GM12872 (cell line): ENCODE results near the gene HOXA11.

Experiments used
- TF ChIP-seq, protein P1 (sequence below): IDR thresholded peaks from 3 replicates; pipeline ENCODE4 v1.5.1; 2011; ENCODE audit warnings: low read depth, mild to moderate bottlenecking, low read length, moderate library complexity; ENCODE audit not compliant: insufficient read depth

HOXA11 gene

DNA sequence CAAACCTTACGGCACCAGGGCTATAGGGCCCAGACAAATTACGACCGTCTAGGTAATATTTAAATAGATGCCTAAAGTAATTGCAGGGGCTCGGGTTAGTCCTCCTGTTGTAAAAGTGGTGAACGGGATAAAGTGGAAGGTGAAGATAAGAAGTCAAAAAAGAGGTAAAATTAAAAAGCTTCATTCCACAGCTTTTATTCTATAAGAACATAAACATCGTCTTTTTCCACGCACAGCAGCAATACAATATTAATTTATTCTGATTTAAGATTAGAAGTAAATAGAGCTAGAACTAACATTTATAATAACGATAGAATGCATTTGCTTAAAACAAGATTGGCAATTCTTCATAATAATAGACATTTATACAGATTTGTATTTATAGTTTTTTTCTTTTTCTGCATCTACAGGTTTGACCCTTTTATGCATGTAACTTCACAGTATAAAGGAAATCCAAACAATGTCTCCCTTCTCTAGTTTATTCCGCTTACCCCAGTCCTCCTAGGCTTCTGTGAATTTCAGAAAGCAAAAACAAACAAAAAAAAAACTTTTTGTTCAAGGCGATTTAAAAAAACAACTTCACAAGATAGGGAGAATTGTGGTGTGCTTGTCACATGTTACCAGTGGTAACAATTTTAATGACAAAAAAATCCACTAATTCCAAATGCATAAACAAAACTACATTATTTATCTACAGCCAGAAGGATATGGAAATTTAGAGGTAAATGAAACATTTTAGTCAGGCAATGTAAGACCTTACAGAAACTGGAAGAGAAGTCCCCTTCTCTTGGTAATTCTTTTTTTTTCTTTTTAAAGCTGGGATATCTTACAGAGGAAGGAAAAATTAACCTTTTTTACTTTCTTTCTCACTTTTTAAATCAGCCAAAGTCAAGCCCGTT lies 14.4 kb downstream of the HOXA11 start:
- TF ChIP-seq, protein P1, sequence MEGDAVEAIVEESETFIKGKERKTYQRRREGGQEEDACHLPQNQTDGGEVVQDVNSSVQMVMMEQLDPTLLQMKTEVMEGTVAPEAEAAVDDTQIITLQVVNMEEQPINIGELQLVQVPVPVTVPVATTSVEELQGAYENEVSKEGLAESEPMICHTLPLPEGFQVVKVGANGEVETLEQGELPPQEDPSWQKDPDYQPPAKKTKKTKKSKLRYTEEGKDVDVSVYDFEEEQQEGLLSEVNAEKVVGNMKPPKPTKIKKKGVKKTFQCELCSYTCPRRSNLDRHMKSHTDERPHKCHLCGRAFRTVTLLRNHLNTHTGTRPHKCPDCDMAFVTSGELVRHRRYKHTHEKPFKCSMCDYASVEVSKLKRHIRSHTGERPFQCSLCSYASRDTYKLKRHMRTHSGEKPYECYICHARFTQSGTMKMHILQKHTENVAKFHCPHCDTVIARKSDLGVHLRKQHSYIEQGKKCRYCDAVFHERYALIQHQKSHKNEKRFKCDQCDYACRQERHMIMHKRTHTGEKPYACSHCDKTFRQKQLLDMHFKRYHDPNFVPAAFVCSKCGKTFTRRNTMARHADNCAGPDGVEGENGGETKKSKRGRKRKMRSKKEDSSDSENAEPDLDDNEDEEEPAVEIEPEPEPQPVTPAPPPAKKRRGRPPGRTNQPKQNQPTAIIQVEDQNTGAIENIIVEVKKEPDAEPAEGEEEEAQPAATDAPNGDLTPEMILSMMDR = no peak

DNA sequence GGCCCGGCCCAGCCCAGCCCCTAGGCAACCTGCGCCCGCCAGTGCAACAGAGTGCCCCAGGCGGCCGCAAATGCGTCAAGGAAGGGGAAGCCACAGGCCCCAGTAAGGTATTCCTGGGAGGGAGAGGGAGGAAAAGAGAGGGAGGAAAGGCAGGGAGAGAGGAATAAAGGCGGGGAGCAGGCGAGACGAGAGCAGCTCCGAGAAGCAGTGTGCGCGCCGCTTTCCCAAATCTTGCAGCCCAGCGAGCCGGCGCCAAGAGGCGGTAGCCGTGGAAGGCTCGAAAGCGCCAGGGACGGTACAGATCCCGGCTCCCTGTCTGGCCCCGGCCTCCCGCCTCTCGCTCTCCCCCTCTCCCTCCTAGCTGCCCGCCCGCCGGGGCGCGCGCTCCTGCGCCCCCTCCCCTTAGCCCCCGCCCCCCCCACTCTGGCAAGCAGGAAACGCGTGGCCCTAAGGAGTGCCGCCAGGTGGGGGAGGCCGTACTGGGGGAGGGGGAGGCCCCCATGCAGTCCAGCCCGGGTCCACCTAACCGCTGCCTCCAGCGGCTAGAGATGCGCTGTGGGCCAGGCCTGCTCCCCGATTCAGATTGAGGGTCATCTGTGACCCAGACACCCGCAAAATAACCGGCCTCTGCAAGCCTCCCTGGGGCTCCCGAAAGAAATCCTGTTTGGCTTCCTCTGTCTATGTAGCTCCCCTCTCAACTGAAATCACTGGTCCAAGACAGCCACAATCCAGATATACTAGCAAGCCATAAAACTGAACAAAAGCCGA lies 15.2 kb downstream of the HOXA11 start:
- TF ChIP-seq, protein P1 = no peak

DNA sequence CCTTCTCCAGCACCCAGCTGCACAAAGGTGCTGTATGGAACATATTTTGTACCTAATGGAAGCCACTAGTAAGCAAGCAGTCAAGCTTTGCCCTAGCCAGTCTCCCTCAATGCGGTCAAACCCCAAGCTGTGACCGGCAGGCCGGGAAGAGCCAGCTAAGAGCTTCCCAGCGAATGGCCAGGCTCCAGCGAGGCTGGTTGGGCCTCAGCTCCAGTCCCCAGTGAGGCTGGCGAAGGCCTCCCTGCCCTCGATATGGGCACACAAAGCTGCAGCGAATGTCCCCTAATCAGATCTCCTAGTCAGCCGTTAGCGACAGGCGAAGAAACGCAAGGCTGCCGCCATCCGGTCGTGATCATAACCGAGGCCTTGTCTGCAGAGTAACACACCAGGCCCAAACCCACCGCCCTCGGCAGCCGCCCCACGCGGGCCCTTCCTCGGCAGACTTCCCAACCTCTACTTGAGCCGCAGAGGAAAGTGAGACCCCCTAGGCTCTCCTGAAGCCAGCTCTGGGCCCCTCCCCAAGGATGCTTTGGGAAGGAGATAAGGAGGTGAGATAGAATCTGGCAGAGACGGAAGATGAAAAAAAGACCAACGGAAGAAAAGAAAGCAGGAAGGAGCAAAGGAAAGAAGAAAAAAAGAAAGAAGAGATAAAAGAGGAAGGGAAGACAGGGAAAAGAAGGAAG lies 16.6 kb downstream of the HOXA11 start:
- TF ChIP-seq, protein P1 = 0 out of 3 replicates have a peak, but pooled peaks have one; percentile 6

DNA sequence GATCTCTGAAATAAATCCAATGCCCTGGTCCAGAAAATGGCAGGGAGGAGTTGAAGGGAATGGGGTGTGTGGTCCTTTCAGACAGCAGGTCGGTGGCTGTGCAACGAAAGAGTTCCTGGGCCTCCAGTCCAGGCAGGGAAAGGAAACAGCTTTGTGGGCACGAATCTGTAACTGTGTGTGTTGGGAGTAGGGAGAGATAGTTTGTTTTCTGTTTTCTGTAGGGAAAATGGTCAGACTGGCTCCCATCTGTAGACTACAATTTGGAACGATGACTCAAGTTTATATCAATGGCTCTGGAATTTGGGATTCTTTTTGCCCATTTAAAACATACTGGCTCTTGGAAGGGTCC lies 17.1 kb downstream of the HOXA11 start:
- TF ChIP-seq, protein P1 = no peak

DNA sequence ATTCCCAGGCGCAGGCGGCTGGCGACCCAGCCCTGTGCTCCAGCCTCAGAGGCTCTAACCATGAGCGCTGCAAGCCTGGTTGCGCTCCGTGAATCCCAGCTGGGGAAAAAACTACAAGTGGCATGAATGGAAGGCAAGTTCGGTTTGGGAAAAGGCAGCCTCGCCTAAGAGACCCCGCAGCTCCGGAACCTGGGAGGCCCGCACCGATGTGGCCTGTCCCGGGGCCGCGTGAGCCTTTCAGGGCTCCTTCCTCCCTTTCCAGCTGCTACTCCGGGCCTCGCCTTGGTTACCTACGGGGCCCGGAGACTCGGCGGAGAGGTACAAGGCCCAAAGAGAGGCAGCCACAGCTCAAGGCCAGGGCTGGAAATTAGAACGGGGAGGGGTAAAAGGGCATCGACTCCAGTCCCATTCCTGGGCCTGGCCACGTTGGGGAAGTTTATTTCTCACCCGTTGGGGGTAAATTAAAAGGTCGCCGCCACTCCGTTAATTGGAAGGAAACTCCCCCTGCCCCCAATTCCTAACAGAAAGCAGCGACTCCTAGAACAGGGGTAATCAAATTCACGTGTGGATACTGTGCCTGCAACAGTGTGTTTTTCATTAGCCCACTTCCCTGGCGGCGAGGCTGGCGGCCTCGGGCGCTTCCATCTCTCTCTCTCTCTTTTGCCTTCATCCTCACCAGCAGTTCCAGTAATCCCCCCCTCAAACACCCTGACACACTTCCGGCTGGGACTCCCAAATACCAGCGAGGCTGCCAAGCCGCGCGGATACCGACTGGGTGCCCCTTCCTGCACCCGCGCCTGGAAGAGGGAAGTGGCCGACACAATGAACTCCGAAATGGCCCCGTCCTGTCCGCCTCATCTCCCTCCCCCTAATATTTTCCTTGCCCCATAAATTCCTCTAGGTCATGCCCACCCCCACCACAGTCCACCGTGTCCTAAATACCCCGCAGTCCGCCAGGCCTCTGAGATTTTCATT lies 18.2 kb downstream of the HOXA11 start:
- TF ChIP-seq, protein P1 = no peak

DNA sequence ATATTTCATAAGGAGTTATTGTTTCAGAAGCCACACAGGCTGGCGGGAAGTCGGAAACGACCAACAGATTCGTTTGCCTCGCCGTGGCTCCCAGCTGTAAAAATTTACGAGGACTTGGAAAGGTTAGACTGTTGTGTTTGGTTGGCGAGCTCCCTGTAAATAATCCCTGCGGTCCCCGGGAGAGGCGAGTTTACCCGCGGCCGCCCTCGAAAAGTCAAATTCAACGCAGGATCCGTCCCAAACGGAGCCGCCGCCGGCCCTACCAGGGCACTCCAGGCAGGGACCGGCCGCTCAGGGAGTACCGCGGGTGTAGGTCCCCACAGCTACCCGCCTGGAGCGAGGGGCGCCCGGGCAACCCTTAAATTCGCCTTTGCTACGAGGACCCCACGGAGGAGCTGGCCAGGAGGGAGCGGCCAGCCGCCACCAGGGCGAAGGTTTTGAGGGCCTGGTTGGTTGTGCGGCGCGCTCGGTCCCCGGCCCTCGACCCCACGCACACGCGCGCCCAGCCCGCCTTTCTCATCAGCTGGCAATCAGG lies 19.0 kb downstream of the HOXA11 start:
- TF ChIP-seq, protein P1 = no peak
